OCI-LY7 (cell line): Measurements from ENCODE around the gene WNT6.

Experiments used
- EZH2phosphoT487 ChIP-seq: fragments of 200-600 bp; sonication (generic); IDR thresholded peaks from 2 replicates; pipeline ENCODE4 v1.6.1; 2018; ENCODE audit warnings: low read depth, borderline replicate concordance, mild to moderate bottlenecking, mixed run types, antibody characterized with exemption, low read length, moderate library complexity, mixed read lengths
- TF ChIP-seq, protein P1 (sequence below): fragments of 200-600 bp; sonication (generic); conservative IDR thresholded peaks from 2 replicates; pipeline ENCODE4 v1.5.1; 2014; ENCODE audit warnings: mild to moderate bottlenecking, antibody characterized with exemption, low read length, moderate library complexity, mixed read lengths

DNA sequence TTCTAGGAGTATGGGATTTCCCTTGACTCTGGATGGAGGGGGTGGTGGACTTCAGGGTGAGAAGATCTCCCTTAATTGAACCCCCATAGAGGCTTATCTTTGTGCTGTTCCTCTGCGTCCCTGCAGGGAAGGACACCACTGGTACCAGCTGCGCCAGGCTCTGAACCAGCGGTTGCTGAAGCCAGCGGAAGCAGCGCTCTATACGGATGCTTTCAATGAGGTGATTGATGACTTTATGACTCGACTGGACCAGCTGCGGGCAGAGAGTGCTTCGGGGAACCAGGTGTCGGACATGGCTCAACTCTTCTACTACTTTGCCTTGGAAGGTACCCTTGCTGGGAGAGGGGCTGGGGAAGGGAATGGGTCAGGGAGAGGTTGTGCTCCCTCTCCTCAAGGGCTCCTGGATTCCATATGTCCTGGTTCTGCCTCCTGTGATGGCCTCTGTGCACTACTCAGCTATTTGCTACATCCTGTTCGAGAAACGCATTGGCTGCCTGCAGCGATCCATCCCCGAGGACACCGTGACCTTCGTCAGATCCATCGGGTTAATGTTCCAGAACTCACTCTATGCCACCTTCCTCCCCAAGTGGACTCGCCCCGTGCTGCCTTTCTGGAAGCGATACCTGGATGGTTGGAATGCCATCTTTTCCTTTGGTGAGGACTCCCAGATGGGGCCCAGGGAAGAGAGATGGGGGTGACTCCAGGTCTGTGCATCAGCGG lies 47.3 kb upstream of the WNT6 start:
- TF ChIP-seq, protein P1, sequence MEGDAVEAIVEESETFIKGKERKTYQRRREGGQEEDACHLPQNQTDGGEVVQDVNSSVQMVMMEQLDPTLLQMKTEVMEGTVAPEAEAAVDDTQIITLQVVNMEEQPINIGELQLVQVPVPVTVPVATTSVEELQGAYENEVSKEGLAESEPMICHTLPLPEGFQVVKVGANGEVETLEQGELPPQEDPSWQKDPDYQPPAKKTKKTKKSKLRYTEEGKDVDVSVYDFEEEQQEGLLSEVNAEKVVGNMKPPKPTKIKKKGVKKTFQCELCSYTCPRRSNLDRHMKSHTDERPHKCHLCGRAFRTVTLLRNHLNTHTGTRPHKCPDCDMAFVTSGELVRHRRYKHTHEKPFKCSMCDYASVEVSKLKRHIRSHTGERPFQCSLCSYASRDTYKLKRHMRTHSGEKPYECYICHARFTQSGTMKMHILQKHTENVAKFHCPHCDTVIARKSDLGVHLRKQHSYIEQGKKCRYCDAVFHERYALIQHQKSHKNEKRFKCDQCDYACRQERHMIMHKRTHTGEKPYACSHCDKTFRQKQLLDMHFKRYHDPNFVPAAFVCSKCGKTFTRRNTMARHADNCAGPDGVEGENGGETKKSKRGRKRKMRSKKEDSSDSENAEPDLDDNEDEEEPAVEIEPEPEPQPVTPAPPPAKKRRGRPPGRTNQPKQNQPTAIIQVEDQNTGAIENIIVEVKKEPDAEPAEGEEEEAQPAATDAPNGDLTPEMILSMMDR = no peak
- no peak for TF ChIP-seq EZH2phosphoT487
